Activated CD4-positive, alpha-beta T cell treated with anti-CD3 and anti-CD28 coated beads, Interleukin-2, amount 10 ng/mL, durations not matched to agents 7 days and 5 days (primary cell): Measurements from ENCODE around the gene YEATS4. TPM values are rescaled to one million over a fixed set of nuclear protein-coding genes. Genes with fewer than 3 reads are reported as not detected.

Experiments used
- CTCF ChIA-PET: fragments of 350-600 bp; sonication (Branson Sonifier 250); formaldehyde crosslinking; loops from one replicate; lab custom pipeline; 2021; ENCODE audit warnings: antibody characterized with exemption; lab: Charles Lee
- POLR2A ChIA-PET: fragments of 350-600 bp; sonication (Branson Sonifier 250); formaldehyde crosslinking; loops from one replicate; lab custom pipeline; 2021; ENCODE audit warnings: antibody characterized with exemption; lab: Charles Lee
- DNase-seq: peaks from one replicate; pipeline ENCODE4 v3.0.0-alpha.2; 2020
- H3K27ac Mint-ChIP-seq: one replicate; pipeline ENCODE4 v1.8.0; 2021; ENCODE audit warnings: mild to moderate bottlenecking, moderate library complexity, mixed read lengths
- H3K27me3 Mint-ChIP-seq: one replicate; pipeline ENCODE4 v1.8.0; 2021; ENCODE audit warnings: mixed read lengths
- H3K36me3 Mint-ChIP-seq: one replicate; pipeline ENCODE4 v1.8.0; 2021; ENCODE audit warnings: low read depth, mixed read lengths
- H3K4me1 Mint-ChIP-seq: one replicate; pipeline ENCODE4 v1.8.0; 2021; ENCODE audit warnings: mixed read lengths
- H3K4me3 Mint-ChIP-seq: one replicate; pipeline ENCODE4 v1.8.0; 2021; ENCODE audit warnings: mild to moderate bottlenecking, moderate library complexity, mixed read lengths
- H3K9me3 Mint-ChIP-seq: one replicate; pipeline ENCODE4 v1.8.0; 2021; ENCODE audit warnings: mixed read lengths
- total RNA-seq, 2 experiments: library from RNA; stranded (reverse); gene quantifications; one replicate each; pipeline ENCODE4 v1.2.3, GENCODE V29; 2021

The YEATS4 gene
- total RNA-seq, 2 experiments from 2014 or later = 45.3 to 48.1 TPM

- POLR2A ChIA-PET = no interaction called here
- no peaks in the 10 kb centered on the region for H3K36me3 Mint-ChIP-seq
These were observed 14.5 kb upstream of the YEATS4 start for GRCh38 chr12:69345077-69345476.

GRCh38 chr12:69345742-69346141, 13.8 kb upstream of the YEATS4 start:
- CTCF ChIA-PET = no interaction called here

More at GRCh38 chr12:69345077-69345476, 14.5 kb upstream of the YEATS4 start:
- Mint-ChIP-seq H3K9me3 (no peaks in the 10 kb centered on the region), H3K27me3 (peaks cover 9% of the 10 kb centered on the region), H3K4me1 (peaks cover 5% of the 10 kb centered on the region), H3K27ac (no peak overlapping the region), H3K4me3 (no peak overlapping the region)
- no peak for DNase-seq
- CTCF ChIA-PET = no interaction called here

GRCh38 chr12:69348162-69348938, 11.2 kb upstream of the YEATS4 start, which contains the start of gene LYZ:
LYZ (plus strand) TSS chr12:69348381; CDS start chr12:69348409, 28 bp downstream.
- peaks cover 5% of the 10 kb centered on the region for H3K4me1 Mint-ChIP-seq
- DNase-seq = no peak
- no peak within 1 kb of the TSS for H3K27ac Mint-ChIP-seq
- ChIA-PET POLR2A (no interaction called here), CTCF (interaction anchor here (0.7 to 1.4 kb wide), 3 partner anchors 9 to 1171 kb away, joined by 3 read pairs; no protein-coding TSS in a partner anchor)
- no peaks in the 10 kb centered on the region for H3K9me3 Mint-ChIP-seq
- no peak within 1 kb of the TSS for H3K4me3 Mint-ChIP-seq
- H3K36me3 Mint-ChIP-seq = no peaks in the 10 kb centered on the region
- H3K27me3 Mint-ChIP-seq = peaks cover 6% of the 10 kb centered on the region

More at GRCh38 chr12:69345742-69346141, 13.8 kb upstream of the YEATS4 start:
- POLR2A ChIA-PET = no interaction called here
- H3K9me3 Mint-ChIP-seq = no peaks in the 10 kb centered on the region
- H3K4me3 Mint-ChIP-seq = no peak overlapping the region
- DNase-seq = no peak
- peaks cover 9% of the 10 kb centered on the region for H3K27me3 Mint-ChIP-seq
- no peaks in the 10 kb centered on the region for H3K36me3 Mint-ChIP-seq
- peaks cover 5% of the 10 kb centered on the region for H3K4me1 Mint-ChIP-seq
- no peak overlapping the region for H3K27ac Mint-ChIP-seq

- ChIA-PET POLR2A (no interaction called here), CTCF (no interaction called here)
- no peaks in the 10 kb centered on the region for H3K36me3 Mint-ChIP-seq
- H3K4me1 Mint-ChIP-seq = peaks cover 5% of the 10 kb centered on the region
- peaks cover 14% of the 10 kb centered on the region for H3K27me3 Mint-ChIP-seq
- no peak overlapping the region for H3K4me3 Mint-ChIP-seq
- H3K9me3 Mint-ChIP-seq = no peaks in the 10 kb centered on the region
- no peak overlapping the region for H3K27ac Mint-ChIP-seq
- no peak for DNase-seq
These were observed 9.4 kb upstream of the YEATS4 start for GRCh38 chr12:69350002-69350626.

- no peak overlapping the region for H3K4me3 Mint-ChIP-seq
- DNase-seq = no peak
- H3K36me3 Mint-ChIP-seq = no peaks in the 10 kb centered on the region
- H3K9me3 Mint-ChIP-seq = no peaks in the 10 kb centered on the region
- peaks cover 14% of the 10 kb centered on the region for H3K27me3 Mint-ChIP-seq
- POLR2A ChIA-PET = no interaction called here
- peaks cover 5% of the 10 kb centered on the region for H3K4me1 Mint-ChIP-seq
- no peak overlapping the region for H3K27ac Mint-ChIP-seq
- CTCF ChIA-PET = interaction anchor here (0.5 kb wide), 1 partner anchor 9 kb away, joined by 3 read pairs; no protein-coding TSS in a partner anchor
These were observed 8.8 kb upstream of the YEATS4 start for GRCh38 chr12:69350777-69351176.

GRCh38 chr12:69351462-69352236, 7.9 kb upstream of the YEATS4 start:
- POLR2A ChIA-PET = no interaction called here
- no peaks in the 10 kb centered on the region for H3K36me3 Mint-ChIP-seq
- H3K27me3 Mint-ChIP-seq = peaks cover 14% of the 10 kb centered on the region
- H3K4me3 Mint-ChIP-seq = no peak overlapping the region
- CTCF ChIA-PET = interaction anchor here (0.7 to 1.7 kb wide), 2 partner anchors 21 to 387 kb away, joined by 3 read pairs; partner anchors contain the start of gene RAB3IP
- no peak for DNase-seq
- no peak overlapping the region for H3K27ac Mint-ChIP-seq
- peaks cover 5% of the 10 kb centered on the region for H3K4me1 Mint-ChIP-seq
- H3K9me3 Mint-ChIP-seq = no peaks in the 10 kb centered on the region

DNA sequence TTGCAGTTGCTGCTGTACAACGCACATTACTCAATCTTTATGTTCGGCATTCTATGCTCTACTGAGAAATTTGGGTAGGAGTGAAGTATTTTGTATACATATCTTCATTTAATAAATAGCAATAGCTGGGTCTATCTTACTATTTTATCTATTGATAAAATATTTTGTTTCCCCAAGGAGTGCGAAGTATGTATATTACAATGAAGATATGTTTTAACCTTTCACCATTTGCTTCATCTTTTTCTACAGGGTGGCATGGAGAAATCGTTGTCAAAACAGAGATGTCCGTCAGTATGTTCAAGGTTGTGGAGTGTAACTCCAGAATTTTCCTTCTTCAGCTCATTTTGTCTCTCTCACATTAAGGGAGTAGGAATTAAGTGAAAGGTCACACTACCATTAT, 6.6 kb upstream of the YEATS4 start:
- no peaks in the 10 kb centered on the region for H3K36me3 Mint-ChIP-seq

GRCh38 chr12:69354172-69354555, 5.4 kb upstream of the YEATS4 start:
- H3K36me3 Mint-ChIP-seq = no peaks in the 10 kb centered on the region
- H3K9me3 Mint-ChIP-seq = no peaks in the 10 kb centered on the region
- peaks cover 9% of the 10 kb centered on the region for H3K27me3 Mint-ChIP-seq
- peaks cover 14% of the 10 kb centered on the region for H3K4me1 Mint-ChIP-seq
- no peak overlapping the region for H3K4me3 Mint-ChIP-seq
- DNase-seq = no peak
- ChIA-PET CTCF (no interaction called here), POLR2A (no interaction called here)
- no peak overlapping the region for H3K27ac Mint-ChIP-seq

More for the DNA sequence above, 6.6 kb upstream of the YEATS4 start:
- ChIA-PET CTCF (interaction anchor here (1.7 kb wide), 1 partner anchor 386 kb away, joined by 3 read pairs; the partner anchor contains the start of gene RAB3IP), POLR2A (no interaction called here)
- peaks cover 14% of the 10 kb centered on the region for H3K27me3 Mint-ChIP-seq
- peaks cover 10% of the 10 kb centered on the region for H3K4me1 Mint-ChIP-seq
- no peak overlapping the region for H3K27ac Mint-ChIP-seq
- H3K4me3 Mint-ChIP-seq = no peak overlapping the region
- DNase-seq = no peak
- H3K9me3 Mint-ChIP-seq = no peaks in the 10 kb centered on the region

GRCh38 chr12:69354556-69355187, 4.9 kb upstream of the YEATS4 start:
- Mint-ChIP-seq H3K4me1 (peaks cover 18% of the 10 kb centered on the region), H3K27ac (no peak overlapping the region), H3K27me3 (peaks cover 9% of the 10 kb centered on the region), H3K36me3 (no peaks in the 10 kb centered on the region), H3K4me3 (no peak overlapping the region), H3K9me3 (no peaks in the 10 kb centered on the region)
- no peak for DNase-seq
- CTCF ChIA-PET = no interaction called here
- POLR2A ChIA-PET = no interaction called here

- POLR2A ChIA-PET = no interaction called here
- Mint-ChIP-seq H3K27me3 (peaks cover 8% of the 10 kb centered on the region), H3K9me3 (no peaks in the 10 kb centered on the region), H3K36me3 (peaks cover 4% of the 10 kb centered on the region), H3K27ac (no peak overlapping the region), H3K4me1 (peaks cover 24% of the 10 kb centered on the region), H3K4me3 (no peak overlapping the region)
- CTCF ChIA-PET = no interaction called here
- no peak for DNase-seq
These were observed 4.0 kb upstream of the YEATS4 start for GRCh38 chr12:69355363-69356028.

GRCh38 chr12:69360348-69360672, 767 bp downstream of the YEATS4 start:
- H3K27me3 Mint-ChIP-seq = no peaks in the 10 kb centered on the region
- H3K4me3 Mint-ChIP-seq = peak overlapping the region; percentile 97
- H3K9me3 Mint-ChIP-seq = no peaks in the 10 kb centered on the region
- ChIA-PET CTCF (interaction anchor here (0.6 to 1.0 kb wide), 4 partner anchors 25 to 376 kb away, joined by 3 to 4 read pairs (median 3); no protein-coding TSS in a partner anchor), POLR2A (interaction anchor here (0.6 kb wide), 1 partner anchor 224 kb away, joined by 3 read pairs; no protein-coding TSS in a partner anchor)
- DNase-seq = no peak
- peaks cover 38% of the 10 kb centered on the region for H3K4me1 Mint-ChIP-seq
- peak overlapping the region; percentile 99 for H3K27ac Mint-ChIP-seq
- H3K36me3 Mint-ChIP-seq = peaks cover 20% of the 10 kb centered on the region

DNA sequence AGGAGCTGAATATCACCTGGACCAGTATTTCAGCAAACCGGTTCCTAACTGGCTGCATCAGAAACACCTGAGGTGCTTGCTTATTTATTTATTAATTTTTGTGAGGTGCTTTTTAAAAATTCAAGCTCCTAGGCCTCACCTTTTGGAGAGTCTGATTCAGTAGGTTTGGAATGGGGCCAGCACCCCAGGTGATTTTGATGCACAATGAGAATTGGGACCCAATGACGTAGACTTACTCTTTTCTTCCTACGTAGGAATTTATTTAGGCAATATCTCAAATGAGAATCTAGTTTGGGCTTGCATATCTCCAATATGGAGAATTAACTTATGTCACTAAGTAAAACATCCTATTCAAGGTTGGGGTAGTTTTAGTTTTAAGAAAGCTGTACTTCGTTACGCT, 7.3 kb downstream of the YEATS4 start:
- Mint-ChIP-seq H3K36me3 (peaks cover 46% of the 10 kb centered on the region), H3K27me3 (no peaks in the 10 kb centered on the region), H3K4me3 (no peak overlapping the region), H3K27ac (no peak overlapping the region), H3K4me1 (peaks cover 32% of the 10 kb centered on the region), H3K9me3 (no peaks in the 10 kb centered on the region)
- DNase-seq = no peak
- CTCF ChIA-PET = interaction anchor here (0.9 to 1.1 kb wide), 2 partner anchors 19 to 103 kb away, joined by 3 to 4 read pairs; partner anchors contain the start of gene FRS2
- POLR2A ChIA-PET = no interaction called here
